ENCODE data around the gene MZB1.
"Not testable (repeated sequence)": the region's sequence is repeated elsewhere in the genome, so short reads cannot be mapped to it uniquely, and the experiment has no call there.

The MZB1 gene

DNA sequence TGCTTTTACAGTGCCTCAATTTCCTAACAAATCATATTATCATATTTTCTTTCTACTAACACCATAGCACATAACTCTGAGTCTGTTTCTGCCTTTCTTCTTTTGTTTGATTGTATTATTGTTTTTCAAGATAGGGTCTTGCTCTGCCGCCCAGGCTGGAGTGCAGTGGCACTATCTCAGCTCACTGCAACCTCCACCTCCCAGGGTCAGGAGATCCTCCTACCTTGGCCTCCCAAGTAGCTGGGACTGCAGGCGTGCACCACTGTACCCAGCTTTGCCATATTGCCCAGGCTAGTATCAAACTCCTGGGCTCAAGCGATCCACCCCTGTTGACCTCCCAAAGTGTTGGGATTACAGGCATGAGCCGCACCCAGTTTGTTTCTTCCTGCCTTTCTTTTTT lies 29.3 kb downstream of the MZB1 start:
- WGBS, 2 experiments = 86 to 95% methylated on average over 4 of the region's 4 CpGs
- no peak overlapping the region for H3K27ac ChIP-seq (ENCODE audit: insufficient read depth, low read depth, low read length, poor library complexity, severe bottlenecking)
- peaks cover 21% of the 10 kb centered on the region for H3K36me3 ChIP-seq (ENCODE audit: control insufficient read depth, insufficient read depth, low read length)
- no peak overlapping the region for H3K4me3 ChIP-seq (ENCODE audit: insufficient read depth, low read depth, low read length)
- no peaks in the 10 kb centered on the region for H3K9me3 ChIP-seq (ENCODE audit: control insufficient read depth, low read length)
- H3K27me3 ChIP-seq (ENCODE audit: control insufficient read depth, insufficient read depth, low read length, poor library complexity, severe bottlenecking) = no peaks in the 10 kb centered on the region
- H3K4me1 ChIP-seq (ENCODE audit: control insufficient read depth, insufficient read depth, low read length) = no peaks in the 10 kb centered on the region

GRCh38 chr5:139358064-139358463 lies 31.6 kb downstream of the MZB1 start:
- Histone ChIP-seq H3K27ac (ENCODE audit: insufficient read depth, low read depth, low read length, poor library complexity, severe bottlenecking) (no peak overlapping the region), H3K9me3 (ENCODE audit: control insufficient read depth, low read length) (no peaks in the 10 kb centered on the region), H3K4me1 (ENCODE audit: control insufficient read depth, insufficient read depth, low read length) (no peaks in the 10 kb centered on the region), H3K36me3 (ENCODE audit: control insufficient read depth, insufficient read depth, low read length) (peaks cover 6% of the 10 kb centered on the region), H3K27me3 (ENCODE audit: control insufficient read depth, insufficient read depth, low read length, poor library complexity, severe bottlenecking) (no peaks in the 10 kb centered on the region), H3K4me3 (ENCODE audit: insufficient read depth, low read depth, low read length) (no peak overlapping the region)

DNA sequence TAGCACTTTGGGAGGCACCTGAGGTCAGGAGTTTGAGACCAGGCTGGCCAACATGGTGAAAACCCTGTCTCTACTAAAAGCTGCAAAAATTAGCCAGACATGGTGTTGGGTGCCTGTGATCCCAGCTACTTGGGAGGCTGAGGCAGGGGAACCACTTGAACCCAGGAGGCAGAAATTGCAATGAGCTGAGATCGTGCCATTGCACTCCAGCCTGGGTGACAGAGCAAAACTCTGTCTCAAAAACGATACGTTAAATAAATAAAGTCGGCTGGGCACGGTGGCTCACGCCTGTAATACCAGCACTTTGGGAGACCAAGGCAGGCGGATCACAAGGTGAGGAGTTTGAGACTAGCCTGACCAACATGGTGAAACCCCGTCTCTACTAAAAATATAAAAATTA lies 33.8 kb downstream of the MZB1 start:
- H3K36me3 ChIP-seq (ENCODE audit: control insufficient read depth, insufficient read depth, low read length); H3K9me3 ChIP-seq (ENCODE audit: control insufficient read depth, low read length); H3K4me3 ChIP-seq (ENCODE audit: insufficient read depth, low read depth, low read length); H3K4me1 ChIP-seq (ENCODE audit: control insufficient read depth, insufficient read depth, low read length); H3K27ac ChIP-seq (ENCODE audit: insufficient read depth, low read depth, low read length, poor library complexity, severe bottlenecking); H3K27me3 ChIP-seq (ENCODE audit: control insufficient read depth, insufficient read depth, low read length, poor library complexity, severe bottlenecking): not testable (repeated sequence)
- 95% methylated on average over 8 of the region's 8 CpGs for WGBS, 2 experiments

DNA sequence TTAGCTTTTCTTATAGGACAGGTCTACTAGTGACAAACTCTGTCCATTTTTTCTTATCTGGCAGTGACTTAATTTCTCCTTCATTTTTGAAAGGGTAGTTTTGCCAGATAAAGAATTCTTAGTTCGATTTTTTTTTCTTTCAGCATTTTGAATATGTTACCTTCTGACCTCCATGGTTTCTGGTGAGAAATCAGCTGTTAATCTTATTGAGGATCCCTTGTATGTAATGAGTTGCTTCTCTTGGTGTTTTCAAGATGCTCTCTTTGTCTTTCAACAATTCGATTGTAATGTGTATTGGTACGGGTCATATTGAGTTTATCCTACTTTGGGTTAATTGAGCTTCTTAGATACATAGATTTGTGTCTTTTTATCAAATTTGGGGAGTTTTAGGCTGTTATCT lies 35.5 kb downstream of the MZB1 start:
- Histone ChIP-seq H3K9me3 (ENCODE audit: control insufficient read depth, low read length) (no peaks in the 10 kb centered on the region), H3K36me3 (ENCODE audit: control insufficient read depth, insufficient read depth, low read length) (peaks cover 4% of the 10 kb centered on the region), H3K4me3 (ENCODE audit: insufficient read depth, low read depth, low read length) (no peak overlapping the region), H3K27ac (ENCODE audit: insufficient read depth, low read depth, low read length, poor library complexity, severe bottlenecking) (no peak overlapping the region), H3K27me3 (ENCODE audit: control insufficient read depth, insufficient read depth, low read length, poor library complexity, severe bottlenecking) (no peaks in the 10 kb centered on the region), H3K4me1 (ENCODE audit: control insufficient read depth, insufficient read depth, low read length) (no peaks in the 10 kb centered on the region)
- 98% methylated on average over 3 of the region's 3 CpGs for WGBS, 2 experiments

- 92 to 94% methylated on average over 8 of the region's 9 CpGs for WGBS, 2 experiments
- H3K36me3 ChIP-seq (ENCODE audit: control insufficient read depth, insufficient read depth, low read length) = peaks cover 12% of the 10 kb centered on the region
- H3K4me1 ChIP-seq (ENCODE audit: control insufficient read depth, insufficient read depth, low read length); H3K4me3 ChIP-seq (ENCODE audit: insufficient read depth, low read depth, low read length); H3K27ac ChIP-seq (ENCODE audit: insufficient read depth, low read depth, low read length, poor library complexity, severe bottlenecking); H3K9me3 ChIP-seq (ENCODE audit: control insufficient read depth, low read length); H3K27me3 ChIP-seq (ENCODE audit: control insufficient read depth, insufficient read depth, low read length, poor library complexity, severe bottlenecking): not testable (repeated sequence)
Observed at GRCh38 chr5:139347863-139348262, 41.9 kb downstream of the MZB1 start.

DNA sequence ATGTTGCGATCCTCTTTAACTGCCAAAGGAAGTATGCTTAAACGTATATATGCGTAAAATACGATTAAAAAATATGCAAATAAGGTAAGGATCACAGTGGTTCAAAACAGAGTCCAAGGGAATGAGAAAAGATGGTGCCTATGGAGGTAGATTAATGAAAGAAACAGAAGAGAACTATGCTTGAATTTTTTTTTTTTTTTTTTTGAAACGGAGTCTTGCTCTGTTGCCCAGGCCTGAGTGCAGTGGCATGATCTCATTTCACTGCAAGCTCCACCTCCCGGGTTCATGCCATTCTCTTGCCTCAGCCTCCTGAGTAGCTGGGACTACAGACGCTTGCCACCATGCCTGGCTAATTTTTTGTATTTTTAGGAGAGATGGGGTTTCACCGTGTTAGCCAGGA lies 44.3 kb downstream of the MZB1 start:
- H3K4me3 ChIP-seq (ENCODE audit: insufficient read depth, low read depth, low read length); H3K27me3 ChIP-seq (ENCODE audit: control insufficient read depth, insufficient read depth, low read length, poor library complexity, severe bottlenecking); H3K4me1 ChIP-seq (ENCODE audit: control insufficient read depth, insufficient read depth, low read length); H3K27ac ChIP-seq (ENCODE audit: insufficient read depth, low read depth, low read length, poor library complexity, severe bottlenecking); H3K9me3 ChIP-seq (ENCODE audit: control insufficient read depth, low read length): not testable (repeated sequence)
- 96 to 97% methylated on average over 8 of the region's 8 CpGs for WGBS, 2 experiments
- H3K36me3 ChIP-seq (ENCODE audit: control insufficient read depth, insufficient read depth, low read length) = peaks cover 12% of the 10 kb centered on the region

GRCh38 chr5:139344177-139344576 lies 45.5 kb downstream of the MZB1 start:
- WGBS, 2 experiments = 98 to 100% methylated on average over 2 of the region's 2 CpGs
- peaks cover 12% of the 10 kb centered on the region for H3K36me3 ChIP-seq (ENCODE audit: control insufficient read depth, insufficient read depth, low read length)

DNA sequence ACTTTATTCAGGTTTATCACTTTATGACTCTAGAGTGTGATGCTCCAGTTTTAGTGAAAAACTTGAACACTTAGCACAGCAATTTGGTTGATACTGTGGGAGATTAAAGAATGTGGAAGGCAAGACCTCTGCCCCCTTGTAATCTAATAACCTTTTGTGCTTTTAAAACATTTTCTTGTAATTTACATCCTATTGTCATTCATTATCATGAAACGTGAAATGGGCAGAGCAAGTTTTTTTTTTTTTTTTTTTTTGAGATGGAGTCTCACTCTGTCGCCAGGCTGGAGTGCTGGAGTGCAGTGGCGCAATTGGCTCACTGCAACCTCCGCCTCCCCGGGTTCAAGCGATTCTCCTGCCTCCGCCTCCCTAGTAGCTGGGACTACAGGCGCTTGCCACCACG lies 46.2 kb downstream of the MZB1 start:
- Histone ChIP-seq H3K27me3 (ENCODE audit: control insufficient read depth, insufficient read depth, low read length, poor library complexity, severe bottlenecking) (peaks cover 3% of the 10 kb centered on the region), H3K4me1 (ENCODE audit: control insufficient read depth, insufficient read depth, low read length) (peaks cover 8% of the 10 kb centered on the region), H3K9me3 (ENCODE audit: control insufficient read depth, low read length) (no peaks in the 10 kb centered on the region), H3K27ac (ENCODE audit: insufficient read depth, low read depth, low read length, poor library complexity, severe bottlenecking) (no peak overlapping the region), H3K4me3 (ENCODE audit: insufficient read depth, low read depth, low read length) (peak overlapping the region; percentile 87), H3K36me3 (ENCODE audit: control insufficient read depth, insufficient read depth, low read length) (peaks cover 12% of the 10 kb centered on the region)
- WGBS, 2 experiments = 88 to 93% methylated on average over 9 of the region's 9 CpGs

More at GRCh38 chr5:139344177-139344576, 45.5 kb downstream of the MZB1 start:
- Histone ChIP-seq H3K4me3 (ENCODE audit: insufficient read depth, low read depth, low read length) (no peak overlapping the region), H3K4me1 (ENCODE audit: control insufficient read depth, insufficient read depth, low read length) (peaks cover 8% of the 10 kb centered on the region), H3K9me3 (ENCODE audit: control insufficient read depth, low read length) (no peaks in the 10 kb centered on the region), H3K27me3 (ENCODE audit: control insufficient read depth, insufficient read depth, low read length, poor library complexity, severe bottlenecking) (peaks cover 3% of the 10 kb centered on the region), H3K27ac (ENCODE audit: insufficient read depth, low read depth, low read length, poor library complexity, severe bottlenecking) (no peak overlapping the region)

DNA sequence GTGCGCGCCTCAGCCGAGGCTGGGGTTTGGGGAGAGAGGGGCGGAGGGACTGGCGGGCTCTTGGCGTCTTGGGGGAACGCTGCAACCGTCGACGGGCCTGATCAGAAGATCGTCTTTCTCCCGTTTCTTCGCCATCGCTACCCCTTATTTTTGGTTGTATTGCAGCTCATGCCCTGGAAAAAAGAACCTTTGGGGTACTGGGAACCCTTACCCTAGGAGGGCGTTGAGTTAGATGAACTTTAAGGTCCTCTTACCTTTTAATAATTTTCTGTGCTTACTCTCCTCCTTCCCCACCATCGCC lies 47.3 kb downstream of the MZB1 start:
- Histone ChIP-seq H3K9me3 (ENCODE audit: control insufficient read depth, low read length) (no peaks in the 10 kb centered on the region), H3K27me3 (ENCODE audit: control insufficient read depth, insufficient read depth, low read length, poor library complexity, severe bottlenecking) (peaks cover 3% of the 10 kb centered on the region), H3K27ac (ENCODE audit: insufficient read depth, low read depth, low read length, poor library complexity, severe bottlenecking) (peak overlapping the region; percentile 99), H3K4me3 (ENCODE audit: insufficient read depth, low read depth, low read length) (peak overlapping the region; percentile 87), H3K4me1 (ENCODE audit: control insufficient read depth, insufficient read depth, low read length) (peaks cover 8% of the 10 kb centered on the region), H3K36me3 (ENCODE audit: control insufficient read depth, insufficient read depth, low read length) (peaks cover 12% of the 10 kb centered on the region)
- 0% methylated on average over 16 of the region's 16 CpGs for WGBS, 2 experiments

GRCh38 chr5:139341689-139342422 lies 47.9 kb downstream of the MZB1 start, which contains the start of gene PAIP2:
PAIP2 (plus strand) TSS chr5:139341854; CDS start chr5:139363785, 21,931 bp downstream.
- Histone ChIP-seq H3K36me3 (ENCODE audit: control insufficient read depth, insufficient read depth, low read length) (peaks cover 12% of the 10 kb centered on the region), H3K4me3 (ENCODE audit: insufficient read depth, low read depth, low read length) (peak within 1 kb of the TSS; percentile 87), H3K27ac (ENCODE audit: insufficient read depth, low read depth, low read length, poor library complexity, severe bottlenecking) (peak within 1 kb of the TSS; percentile 99), H3K4me1 (ENCODE audit: control insufficient read depth, insufficient read depth, low read length) (peaks cover 8% of the 10 kb centered on the region), H3K27me3 (ENCODE audit: control insufficient read depth, insufficient read depth, low read length, poor library complexity, severe bottlenecking) (peaks cover 3% of the 10 kb centered on the region), H3K9me3 (ENCODE audit: control insufficient read depth, low read length) (no peaks in the 10 kb centered on the region)
- 0 to 1% methylated on average over 66 of the region's 66 CpGs for WGBS, 2 experiments
